Fibroblast of skin of right biceps (primary cell): ENCODE measurements around the gene TRIM2.

Source experiments
- DNase-seq: peaks from one replicate; pipeline ENCODE4 v3.0.0-alpha.2; 2013

TRIM2 gene

DNA sequence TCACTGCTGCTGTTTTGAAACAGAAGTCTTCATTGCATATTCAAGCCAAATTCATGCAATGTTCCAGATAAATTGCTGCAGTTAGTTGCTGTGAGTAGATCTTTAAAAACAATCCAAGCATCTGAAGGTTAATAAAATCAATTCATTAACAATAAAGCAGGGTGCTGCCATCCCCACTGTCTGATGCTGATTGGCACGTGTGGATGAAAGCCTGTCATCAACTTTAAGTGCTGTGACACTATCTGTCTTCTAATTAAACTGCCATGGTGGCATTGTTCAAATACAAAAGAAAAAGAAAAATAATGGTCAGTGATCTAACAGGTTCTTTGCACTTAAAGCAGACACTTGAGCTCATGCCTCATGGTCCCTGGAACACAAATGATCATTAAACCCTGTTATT is 77.2 kb downstream of the TRIM2 start:
- no peak for DNase-seq

DNA sequence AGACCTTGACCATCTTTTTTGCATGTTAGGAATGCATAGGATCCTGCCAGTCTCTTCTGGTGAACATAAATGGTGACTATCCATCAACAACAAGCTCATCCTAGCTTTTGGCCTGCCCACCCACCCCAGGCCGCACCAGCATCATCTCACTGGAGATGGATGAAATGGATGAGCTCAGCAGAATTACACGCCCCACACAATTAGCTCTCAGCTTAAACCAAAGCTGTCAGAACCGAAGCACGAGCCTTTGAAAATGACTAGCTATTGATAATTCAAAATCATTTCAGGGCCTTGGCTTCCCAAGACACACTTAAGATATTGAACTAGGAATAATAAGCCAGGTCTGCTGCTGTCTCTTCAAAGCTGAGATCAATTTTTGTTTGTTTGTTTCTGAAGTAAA is 77.8 kb downstream of the TRIM2 start:
- no peak for DNase-seq

DNA sequence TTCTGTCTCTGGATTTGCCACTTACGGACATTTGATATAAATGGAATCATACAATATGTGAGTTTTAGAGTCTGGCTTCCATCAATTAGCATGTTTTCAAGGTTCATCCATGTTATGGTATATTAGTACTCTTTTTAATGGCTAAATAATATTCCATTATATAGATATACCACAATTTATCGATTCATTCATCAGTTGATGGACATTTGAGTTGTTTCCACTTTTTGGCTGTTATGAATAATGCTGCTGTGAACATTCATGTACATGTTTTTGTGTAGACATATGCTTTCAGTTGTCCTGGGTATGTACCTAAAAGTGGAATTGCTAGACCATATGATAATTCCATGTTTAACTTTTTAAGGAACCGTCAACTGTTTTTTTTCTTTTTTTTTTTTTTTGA is 79.0 kb downstream of the TRIM2 start:
- DNase-seq: no peak

DNA sequence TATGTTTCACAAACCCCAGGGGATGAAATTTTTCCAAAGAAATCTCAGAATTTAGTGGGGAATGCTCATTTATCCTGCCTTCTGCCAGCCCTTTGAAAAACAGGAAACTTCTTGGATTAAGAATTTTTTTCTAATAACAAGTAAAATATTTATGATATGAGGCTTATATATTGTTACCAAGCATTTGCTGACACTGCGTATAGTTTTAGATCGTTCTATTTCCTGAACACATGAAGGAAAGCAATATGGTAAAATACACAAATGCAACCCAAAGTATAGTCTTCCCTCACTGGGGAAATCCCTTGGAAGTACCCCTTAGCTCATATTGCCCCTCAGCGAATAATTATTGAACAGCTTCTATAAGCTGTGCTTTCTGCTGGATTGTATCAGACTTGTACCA is 85.9 kb downstream of the TRIM2 start:
- no peak for DNase-seq

DNA sequence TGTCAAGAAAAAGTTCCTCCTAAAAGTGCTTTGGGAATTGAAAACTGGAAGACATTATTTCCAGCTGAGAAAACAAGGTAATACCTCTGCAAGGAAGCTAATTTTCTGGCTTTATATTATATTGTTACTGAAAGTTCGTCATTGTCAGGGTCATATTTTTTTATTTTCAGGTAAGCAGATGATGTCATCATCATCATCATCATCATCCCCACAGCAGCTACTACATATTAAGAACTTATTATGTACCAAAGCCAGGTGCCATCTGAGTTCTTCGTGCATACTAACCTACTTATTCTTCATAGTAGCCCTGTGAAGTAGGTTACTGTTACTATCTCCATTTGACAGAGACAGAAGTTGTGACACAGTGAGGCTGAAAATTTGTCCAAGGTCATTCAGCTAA is 87.3 kb downstream of the TRIM2 start:
- no peak for DNase-seq

DNA sequence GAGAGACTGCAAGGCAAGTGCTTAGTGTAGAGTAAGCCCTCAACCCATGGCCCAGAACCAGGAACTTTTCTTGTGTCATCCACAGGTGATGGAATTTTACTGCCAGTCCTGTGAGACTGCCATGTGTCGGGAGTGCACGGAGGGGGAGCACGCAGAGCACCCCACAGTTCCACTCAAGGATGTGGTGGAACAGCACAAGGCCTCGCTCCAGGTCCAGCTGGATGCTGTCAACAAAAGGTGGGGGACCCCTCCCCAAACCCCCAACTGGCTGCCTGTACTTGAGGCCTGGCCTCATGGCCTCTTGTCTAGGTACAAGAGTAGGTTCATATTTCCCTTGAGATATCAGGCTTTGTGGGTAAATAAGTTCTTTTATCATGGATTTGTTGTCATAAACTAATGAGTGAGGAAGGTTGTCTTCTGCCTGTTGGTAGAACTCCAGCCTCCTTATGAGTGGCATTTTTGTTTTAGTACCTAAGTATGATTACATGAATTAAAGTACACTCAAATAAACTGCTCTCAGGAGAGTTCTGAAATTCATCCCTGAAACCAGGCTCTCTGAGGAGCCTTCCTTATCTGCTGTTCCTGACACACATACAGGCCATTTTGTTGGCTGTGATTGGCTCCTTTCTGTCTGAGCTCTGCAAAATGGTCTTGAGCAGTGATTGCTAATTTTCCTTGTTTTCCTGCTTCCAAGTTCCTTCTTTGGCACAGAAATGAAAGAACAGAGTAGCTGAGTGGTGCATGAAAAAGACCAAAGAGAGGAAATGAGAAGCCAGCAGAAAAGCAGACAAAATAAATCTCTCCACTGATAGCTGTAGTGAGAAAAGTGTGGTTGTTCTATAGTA is 88.9 kb downstream of the TRIM2 start:
- DNase-seq: no peak

DNA sequence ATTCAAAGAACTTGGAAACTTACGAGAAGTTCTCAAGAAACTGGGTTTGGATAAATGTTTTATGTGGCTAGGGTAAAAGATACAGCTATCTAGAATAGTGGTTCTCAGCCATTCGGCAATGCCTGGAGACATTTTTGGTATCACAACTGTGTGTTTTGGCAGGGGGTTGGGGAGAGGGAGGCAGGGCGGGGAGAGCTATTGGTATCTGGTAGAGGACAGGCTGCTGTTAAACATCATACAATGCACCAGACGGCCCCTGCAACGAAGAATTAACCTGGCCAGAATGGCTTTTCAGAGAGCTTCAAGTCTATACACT is 89.5 kb downstream of the TRIM2 start:
- DNase-seq: no peak

DNA sequence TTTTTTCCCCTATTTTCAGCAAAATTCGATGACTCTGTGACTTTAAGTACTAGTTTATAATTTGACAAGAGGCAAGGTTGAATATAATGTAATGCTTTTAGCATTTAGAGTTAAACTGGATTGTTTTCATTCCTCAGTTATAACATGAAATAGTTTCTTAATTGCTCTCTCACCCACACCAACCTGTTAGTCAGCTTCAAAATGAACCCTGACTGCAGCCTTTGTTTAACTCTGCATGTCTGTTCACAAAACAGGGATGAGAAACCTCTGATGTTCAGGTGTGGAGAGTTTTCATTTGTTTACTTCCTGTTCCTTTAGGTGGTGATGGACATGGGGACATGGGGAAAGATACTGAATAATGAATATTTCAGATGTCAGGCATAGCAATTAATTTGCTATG is 90.4 kb downstream of the TRIM2 start:
- DNase-seq: peak; percentile 19

DNA sequence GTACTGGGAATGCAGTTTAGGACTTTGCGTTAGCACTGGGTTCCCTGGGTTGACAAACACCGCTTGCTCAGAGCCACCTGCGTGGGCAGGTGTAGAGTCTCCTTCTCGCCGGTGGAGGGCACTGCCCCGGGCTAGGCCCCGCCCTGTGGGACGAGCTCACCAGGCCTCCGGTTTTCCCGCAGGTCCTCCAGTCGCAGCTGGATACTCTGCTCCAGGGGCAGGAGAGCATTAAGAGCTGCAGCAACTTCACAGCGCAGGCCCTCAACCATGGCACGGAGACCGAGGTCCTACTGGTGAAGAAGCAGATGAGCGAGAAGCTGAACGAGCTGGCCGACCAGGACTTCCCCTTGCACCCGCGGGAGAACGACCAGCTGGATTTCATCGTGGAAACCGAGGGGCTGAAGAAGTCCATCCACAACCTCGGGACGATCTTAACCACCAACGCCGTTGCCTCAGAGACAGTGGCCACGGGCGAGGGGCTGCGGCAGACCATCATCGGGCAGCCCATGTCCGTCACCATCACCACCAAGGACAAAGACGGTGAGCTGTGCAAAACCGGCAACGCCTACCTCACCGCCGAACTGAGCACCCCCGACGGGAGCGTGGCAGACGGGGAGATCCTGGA is 91.0 kb downstream of the TRIM2 start:
- DNase-seq: no peak

DNA sequence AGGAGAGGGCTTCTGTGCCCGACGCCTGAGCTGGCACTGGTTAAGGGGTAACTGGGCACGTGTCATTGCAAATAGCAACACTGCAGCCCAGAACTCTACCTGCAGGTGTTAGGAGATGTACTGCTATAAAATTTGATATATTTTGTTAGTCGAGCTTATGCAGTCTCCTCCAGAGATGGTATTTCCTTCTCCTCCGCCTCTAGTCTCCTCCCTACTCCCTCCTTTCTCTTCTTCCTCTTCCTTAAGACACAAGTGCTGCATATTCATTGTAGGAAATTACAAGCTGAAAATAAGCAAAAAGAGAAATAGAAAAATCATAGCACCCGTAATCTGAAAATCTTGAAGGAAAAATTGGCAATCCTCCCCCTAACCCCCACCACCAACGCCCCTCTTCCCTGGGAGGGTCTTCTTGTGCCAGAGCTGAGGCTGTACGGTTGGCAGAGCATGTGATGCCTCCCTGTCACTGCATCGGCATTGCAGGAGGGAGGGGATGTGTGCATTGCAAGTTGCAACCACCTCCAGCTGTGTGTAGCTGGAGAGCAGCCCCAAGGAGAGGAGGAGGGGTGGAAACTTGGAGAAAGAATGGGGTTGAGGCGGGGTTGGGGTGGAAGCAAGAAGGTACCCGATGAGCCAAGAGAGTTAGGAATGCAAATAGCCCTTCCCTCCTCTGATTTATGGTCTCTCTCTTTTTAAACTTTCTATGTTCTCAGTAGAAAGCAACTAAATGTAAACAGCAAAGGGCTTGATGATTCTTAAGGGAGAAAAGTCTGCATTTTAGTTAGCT is 92.0 kb downstream of the TRIM2 start:
- DNase-seq: peak; percentile 73

DNA sequence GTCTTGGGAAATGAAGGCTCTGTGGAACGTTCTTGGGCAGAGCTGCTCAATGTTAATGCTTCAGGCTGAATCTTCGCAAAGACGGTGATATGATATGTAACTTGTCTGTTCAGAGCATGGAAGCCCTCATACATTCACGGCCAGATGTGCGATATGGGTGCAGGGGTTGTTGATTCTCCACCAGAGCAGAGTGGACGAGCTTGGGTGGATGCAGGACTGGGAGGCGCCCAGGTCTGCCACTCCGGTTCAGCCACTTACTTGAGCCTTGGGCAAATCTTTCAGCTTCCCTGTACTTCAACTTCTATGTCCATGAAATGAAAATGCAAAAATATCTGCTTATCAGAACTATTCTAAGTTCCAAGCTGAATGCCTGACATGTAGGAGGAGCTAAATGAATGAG is 92.9 kb downstream of the TRIM2 start:
- DNase-seq: no peak

DNA sequence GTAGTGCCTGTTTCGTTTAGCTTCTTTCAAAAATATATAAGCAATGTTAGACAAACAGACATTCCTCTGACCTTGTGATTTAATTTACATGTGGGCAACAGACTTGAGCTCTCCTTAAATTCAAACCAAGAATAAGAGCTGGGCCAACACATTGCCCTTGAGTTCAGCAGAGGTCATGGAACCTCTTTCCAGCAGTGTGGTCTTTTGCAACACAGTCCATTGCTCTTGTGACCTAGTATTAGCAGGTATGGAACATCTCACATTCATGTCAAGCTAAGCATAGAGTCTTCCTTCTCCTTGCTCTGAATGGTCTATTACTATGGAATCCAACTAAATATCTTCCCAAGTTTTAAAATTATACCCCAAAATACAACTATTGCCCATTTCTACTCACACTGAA is 106.5 kb downstream of the TRIM2 start:
- no peak for DNase-seq

DNA sequence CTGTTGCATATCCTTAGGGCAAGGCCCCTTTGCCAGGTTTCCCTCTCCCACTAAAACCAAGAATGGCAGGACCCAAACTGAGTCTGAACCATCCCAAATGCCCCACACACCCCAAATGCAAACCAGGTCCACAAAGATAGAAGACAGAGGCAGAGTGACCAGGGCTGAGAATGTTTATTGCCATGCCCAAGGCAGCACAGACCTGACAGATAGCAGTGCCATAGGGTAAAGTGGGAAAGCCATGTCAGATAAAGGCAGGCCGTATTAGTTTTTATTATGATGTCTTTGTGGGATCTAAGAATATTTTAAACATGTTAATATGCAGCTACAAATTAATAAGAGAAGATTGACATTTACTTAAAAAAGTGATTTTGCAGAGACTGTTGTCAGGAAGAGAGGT is 110.7 kb downstream of the TRIM2 start:
- no peak for DNase-seq

DNA sequence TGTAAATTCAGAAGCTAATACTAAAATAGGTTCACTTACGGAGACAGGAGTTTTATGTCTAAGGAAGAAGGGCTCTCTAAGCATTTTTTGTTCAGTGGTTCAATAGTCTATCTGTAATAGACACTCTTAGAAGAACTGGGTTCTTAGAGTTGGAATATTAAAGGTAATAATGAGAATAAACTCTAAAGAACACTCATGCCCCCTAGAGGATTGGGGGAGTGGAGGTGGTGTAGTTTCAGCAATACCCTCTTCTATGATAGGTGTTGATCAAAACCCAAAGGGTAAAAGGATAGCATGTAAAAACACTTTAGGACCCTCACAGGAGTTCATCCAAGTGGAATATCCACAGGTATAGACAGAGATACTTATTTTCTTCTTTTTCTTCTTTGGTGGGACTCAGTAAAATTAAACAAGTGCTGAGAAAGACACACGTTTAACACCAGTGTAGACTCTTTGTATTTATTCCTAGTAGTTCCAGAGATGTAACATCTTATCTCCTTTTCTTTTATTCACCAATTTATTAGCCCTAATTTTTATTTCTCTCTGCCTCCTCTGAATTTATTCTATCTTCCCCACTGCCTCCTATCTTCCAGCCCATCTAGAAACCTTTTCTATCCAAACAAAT is 114.6 kb downstream of the TRIM2 start:
- peak; percentile 54 for DNase-seq

DNA sequence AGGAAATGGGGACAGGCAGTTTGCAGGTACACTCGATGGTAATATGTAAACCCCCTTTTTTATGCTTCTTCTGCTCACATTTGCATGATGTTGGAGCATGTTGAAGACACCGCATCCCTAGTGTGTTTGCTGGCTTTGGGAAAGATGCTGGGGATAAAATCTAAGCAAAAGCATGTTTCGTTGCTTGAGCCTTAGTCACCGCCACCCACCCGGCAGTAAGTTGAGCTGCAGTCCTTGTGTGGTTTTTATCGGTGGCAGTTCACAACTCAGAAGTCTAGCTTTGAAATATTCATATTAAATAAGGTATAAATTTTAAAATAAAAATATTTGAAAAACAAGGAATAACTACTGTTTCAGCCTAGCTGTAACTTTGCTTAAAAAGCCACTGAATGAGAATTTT is 118.5 kb downstream of the TRIM2 start:
- peak; percentile 50 for DNase-seq

DNA sequence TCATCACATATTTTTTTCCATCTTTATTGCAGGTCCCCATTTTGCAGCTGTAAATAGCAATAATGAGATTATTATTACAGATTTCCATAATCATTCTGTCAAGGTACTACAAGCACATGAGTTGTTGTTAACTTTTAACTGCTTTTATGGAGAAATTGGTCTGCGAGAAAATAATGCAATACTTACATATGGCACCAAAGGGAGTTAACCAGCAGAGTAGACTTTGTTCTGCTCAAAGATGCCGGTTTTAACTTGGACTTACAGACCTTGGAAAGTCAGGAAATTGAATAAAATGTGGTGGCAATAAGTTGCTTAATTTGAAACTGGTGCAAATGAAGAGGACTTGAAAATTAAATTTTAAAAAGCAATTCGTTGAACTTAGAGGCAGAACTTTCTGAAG is 119.8 kb downstream of the TRIM2 start:
- no peak for DNase-seq

DNA sequence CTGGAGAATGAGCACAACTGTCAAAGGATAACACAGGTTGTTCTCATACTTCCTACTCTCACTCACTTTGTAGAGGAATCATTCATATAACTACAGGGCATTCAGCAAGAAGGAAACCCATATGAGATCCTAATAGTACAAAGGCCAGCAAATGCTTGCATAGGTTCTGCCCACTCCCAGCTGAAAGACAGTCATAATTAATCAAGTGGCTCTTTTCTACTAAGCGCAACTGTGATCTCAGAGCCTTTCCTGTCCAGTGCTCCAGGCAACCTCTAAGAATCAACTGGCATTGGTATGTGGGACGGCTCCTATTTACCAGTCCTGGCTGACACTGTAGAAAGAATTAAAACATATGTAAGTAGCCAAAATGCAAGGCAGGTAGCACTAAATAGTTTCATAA is 121.3 kb downstream of the TRIM2 start:
- no peak for DNase-seq

DNA sequence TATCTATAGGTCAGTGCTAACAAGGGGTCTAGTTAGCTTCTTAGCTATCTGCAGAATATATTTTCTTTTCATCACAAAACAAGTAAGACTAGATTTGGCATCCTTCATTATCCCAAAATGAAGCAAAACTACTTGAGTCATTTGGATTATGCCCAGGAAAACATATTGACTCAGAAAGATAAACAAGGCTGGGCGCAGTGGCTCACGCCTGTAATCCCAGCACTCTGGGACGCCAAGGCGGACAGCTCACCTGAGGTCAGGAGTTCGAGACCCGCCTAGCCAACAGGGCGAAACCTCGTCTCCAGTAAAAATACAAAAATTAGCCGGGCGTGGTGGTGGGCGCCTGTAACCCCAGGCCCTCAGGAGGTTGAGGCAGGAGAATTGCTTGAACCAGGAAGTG is 122.3 kb downstream of the TRIM2 start:
- no peak for DNase-seq

DNA sequence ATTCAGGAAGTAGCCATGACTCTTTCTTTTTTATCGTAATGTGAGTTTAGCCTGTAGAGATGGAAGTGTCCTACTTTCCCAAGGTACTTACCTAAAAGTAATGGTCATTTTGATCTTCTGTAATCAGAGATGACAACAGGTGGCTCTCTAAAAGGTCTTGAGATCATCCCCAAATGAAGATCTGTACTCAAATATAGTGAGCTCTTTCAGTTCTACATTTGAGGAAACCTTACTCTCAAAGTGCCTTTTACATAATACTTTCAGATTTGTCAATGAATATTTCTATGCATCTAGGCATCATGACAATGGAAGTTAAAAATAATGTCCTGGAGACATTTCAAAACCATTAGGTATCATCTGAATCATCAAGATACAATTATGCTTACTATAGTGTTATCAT is 123.0 kb downstream of the TRIM2 start:
- DNase-seq: no peak

DNA sequence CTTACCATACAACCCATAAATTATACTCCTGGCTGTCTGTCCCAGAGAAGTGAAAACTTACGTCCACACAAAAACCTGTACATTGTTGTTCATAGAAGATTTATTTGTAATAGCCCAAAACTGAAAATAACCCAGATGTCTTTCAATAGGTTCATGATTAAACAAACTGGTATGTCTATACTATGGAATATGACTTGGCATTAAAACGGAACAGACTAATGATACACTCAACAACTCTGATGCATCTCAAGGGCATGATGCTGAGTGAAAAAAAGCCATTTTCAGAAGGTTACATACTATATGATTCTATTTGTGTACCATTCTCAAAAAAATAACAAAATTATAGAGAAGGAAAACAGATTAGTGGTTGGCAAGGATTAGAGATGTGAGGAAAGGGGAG is 128.7 kb downstream of the TRIM2 start:
- peak; percentile 87 for DNase-seq

DNA sequence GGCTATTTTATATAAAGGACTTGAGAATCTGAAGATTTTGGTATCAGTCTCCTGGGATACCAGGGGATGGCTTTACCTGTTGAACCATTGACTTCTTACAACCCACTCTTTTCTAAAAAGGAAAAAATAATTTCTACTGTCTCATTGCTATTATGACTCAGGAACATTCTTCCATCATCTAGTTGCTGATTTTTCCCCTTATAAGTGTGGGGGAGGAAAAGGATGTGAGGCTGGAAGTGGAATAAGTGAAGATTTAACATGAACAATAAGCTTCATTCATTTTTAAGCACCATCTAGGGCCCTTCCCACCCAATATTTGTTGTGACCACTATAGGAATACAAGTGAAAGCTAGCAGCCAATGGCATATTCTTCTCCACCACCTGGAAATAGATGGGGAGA is 129.6 kb downstream of the TRIM2 start:
- DNase-seq: peak; percentile 54

DNA sequence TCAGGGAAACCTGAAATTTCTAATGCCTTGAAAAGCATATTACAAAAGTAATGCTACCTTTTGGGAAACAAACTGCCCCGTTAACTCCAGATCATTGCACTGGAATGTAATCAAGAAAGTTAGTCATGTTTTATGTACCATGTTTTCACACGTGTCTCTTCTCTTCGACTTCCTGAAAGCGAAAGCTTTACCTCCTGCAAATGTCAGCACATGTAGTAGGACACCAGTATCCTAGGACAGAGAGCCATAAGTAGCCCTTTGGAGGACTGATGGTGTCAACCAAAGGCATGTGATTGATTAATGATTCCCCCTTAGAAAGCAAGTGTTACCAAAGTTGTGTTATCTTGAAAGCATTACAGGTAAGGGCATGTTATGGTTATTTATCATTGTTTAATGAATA is 131.4 kb downstream of the TRIM2 start:
- peak; percentile 43 for DNase-seq

DNA sequence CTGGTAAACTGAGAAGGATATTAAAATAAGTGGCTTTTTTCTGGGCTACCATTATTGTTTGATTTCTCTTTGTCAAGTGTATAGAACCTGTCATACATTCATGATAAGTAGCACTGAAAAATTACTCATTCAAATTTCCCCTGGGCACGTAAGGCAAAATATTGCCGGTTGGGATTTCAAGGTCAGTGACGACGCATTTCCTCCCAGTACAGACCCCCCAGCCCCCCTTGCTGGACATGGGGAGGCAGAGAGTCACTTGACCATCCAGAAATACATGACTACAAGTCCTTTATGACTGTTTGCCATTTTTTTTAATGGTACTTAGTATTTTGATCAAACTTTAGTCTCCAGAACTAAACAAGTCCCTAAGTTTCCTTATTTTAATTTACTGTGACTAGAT is 133.4 kb downstream of the TRIM2 start:
- no peak for DNase-seq
